GM19193 (cell line): ENCODE data around the gene GALNT14.

Source experiments
- POLR2A ChIP-seq: IDR thresholded peaks from 4 replicates; pipeline ENCODE4 v1.6.1; 2011; ENCODE audit not compliant: insufficient read depth, insufficient read length; ENCODE audit errors: extremely low read depth

GALNT14 gene

GRCh38 chr2:31052284-31052683, 86.0 kb downstream of the GALNT14 start:
- TF ChIP-seq POLR2A = no peak

- no peak for TF ChIP-seq POLR2A
Measured at GRCh38 chr2:31051258-31052140, 86.7 kb downstream of the GALNT14 start.

- TF ChIP-seq POLR2A = no peak
Measured at GRCh38 chr2:31049916-31050588, 88.2 kb downstream of the GALNT14 start.

- no peak for TF ChIP-seq POLR2A
Measured at GRCh38 chr2:31049264-31049663, 89.0 kb downstream of the GALNT14 start.

GRCh38 chr2:31047599-31047998, 90.6 kb downstream of the GALNT14 start:
- TF ChIP-seq POLR2A = no peak

- TF ChIP-seq POLR2A = no peak
Measured at GRCh38 chr2:31038385-31038784, 99.9 kb downstream of the GALNT14 start.

- TF ChIP-seq POLR2A = no peak
Measured at GRCh38 chr2:31037058-31037457, 101.2 kb downstream of the GALNT14 start.

GRCh38 chr2:31033032-31033431, 105.2 kb downstream of the GALNT14 start:
- no peak for TF ChIP-seq POLR2A

GRCh38 chr2:31032475-31032874, 105.8 kb downstream of the GALNT14 start:
- TF ChIP-seq POLR2A = no peak

- no peak for TF ChIP-seq POLR2A
Measured at GRCh38 chr2:31031132-31031706, 107.0 kb downstream of the GALNT14 start.

- no peak for TF ChIP-seq POLR2A
Measured at GRCh38 chr2:31028417-31028816, 109.8 kb downstream of the GALNT14 start.

GRCh38 chr2:31027549-31027948, 110.7 kb downstream of the GALNT14 start:
- no peak for TF ChIP-seq POLR2A

GRCh38 chr2:31023541-31023940, 114.7 kb downstream of the GALNT14 start:
- no peak for TF ChIP-seq POLR2A

GRCh38 chr2:31020713-31021112, 117.5 kb downstream of the GALNT14 start:
- no peak for TF ChIP-seq POLR2A

- TF ChIP-seq POLR2A = no peak
Measured at GRCh38 chr2:31018280-31018679, 120.0 kb downstream of the GALNT14 start.

GRCh38 chr2:31016648-31017047, 121.6 kb downstream of the GALNT14 start:
- TF ChIP-seq POLR2A = no peak
